GM13976 (cell line): ENCODE measurements around the gene GSG1L.

ENCODE experiments used
- DNase-seq: peaks from one replicate; pipeline ENCODE4 v3.0.0; 2012; ENCODE audit warnings: low spot score
- in situ Hi-C: fragments of 300-500 bp; cut with MboI; formaldehyde crosslinking; loops from one replicate; pipeline ENCODE4 v1.12.0; 2022; ENCODE audit warnings: low sequenced_read_pairs, mixed read lengths, inconsistent platforms; ENCODE audit not compliant: unreplicated experiment
- TF ChIP-seq, protein P1 (sequence below): IDR thresholded peaks from 2 replicates; pipeline ENCODE4 v1.5.1; 2012; ENCODE audit warnings: borderline replicate concordance, mild to moderate bottlenecking; ENCODE audit not compliant: insufficient read depth; ENCODE audit errors: extremely low read depth, missing control alignments, control extremely low read depth

The GSG1L gene

DNA sequence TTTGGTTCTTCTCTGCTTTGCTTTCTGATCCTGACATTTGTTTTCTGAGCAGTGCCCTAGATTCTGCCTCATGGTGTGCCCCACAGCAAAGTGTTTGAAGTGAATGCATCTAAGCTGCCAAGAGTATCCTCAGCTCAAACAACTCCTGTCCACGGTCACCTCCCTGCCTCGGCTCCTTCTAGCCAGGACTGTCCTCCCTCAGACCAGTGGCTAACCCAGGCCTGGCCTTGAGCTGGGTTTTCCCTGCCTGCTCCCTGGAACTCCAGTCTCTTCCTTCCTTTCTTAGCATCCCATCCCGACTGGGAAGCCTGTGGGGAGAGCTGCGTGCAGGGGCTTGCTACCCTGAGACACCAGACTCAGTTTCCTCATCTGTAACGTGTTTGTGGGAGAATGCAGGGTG lies 256.5 kb downstream of the GSG1L start:
- TF ChIP-seq, protein P1, sequence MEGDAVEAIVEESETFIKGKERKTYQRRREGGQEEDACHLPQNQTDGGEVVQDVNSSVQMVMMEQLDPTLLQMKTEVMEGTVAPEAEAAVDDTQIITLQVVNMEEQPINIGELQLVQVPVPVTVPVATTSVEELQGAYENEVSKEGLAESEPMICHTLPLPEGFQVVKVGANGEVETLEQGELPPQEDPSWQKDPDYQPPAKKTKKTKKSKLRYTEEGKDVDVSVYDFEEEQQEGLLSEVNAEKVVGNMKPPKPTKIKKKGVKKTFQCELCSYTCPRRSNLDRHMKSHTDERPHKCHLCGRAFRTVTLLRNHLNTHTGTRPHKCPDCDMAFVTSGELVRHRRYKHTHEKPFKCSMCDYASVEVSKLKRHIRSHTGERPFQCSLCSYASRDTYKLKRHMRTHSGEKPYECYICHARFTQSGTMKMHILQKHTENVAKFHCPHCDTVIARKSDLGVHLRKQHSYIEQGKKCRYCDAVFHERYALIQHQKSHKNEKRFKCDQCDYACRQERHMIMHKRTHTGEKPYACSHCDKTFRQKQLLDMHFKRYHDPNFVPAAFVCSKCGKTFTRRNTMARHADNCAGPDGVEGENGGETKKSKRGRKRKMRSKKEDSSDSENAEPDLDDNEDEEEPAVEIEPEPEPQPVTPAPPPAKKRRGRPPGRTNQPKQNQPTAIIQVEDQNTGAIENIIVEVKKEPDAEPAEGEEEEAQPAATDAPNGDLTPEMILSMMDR, result no peak
- DNase-seq, result no peak
- in situ Hi-C loops, result no loop called here

DNA sequence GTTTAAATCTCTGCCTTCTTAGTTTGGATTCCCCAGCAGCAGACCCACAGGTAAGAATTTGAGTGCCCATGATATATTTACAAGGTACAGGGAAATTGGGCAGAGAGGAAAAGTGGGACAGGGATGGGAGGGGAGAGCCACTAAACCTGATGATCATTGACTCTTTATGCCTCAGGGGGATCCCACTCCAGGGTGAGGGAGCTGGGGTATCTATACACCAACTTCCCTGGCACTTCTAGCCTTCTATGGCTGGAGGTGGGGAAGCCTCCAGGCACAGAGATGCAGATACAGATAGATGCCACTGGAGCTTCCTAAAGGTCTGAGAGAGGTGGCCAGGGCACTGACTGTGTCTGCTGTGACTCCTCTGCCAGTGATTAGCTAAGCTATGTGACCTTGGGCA lies 257.1 kb downstream of the GSG1L start:
- TF ChIP-seq, protein P1, result no peak
- in situ Hi-C loops, result no loop called here
- no peak for DNase-seq

DNA sequence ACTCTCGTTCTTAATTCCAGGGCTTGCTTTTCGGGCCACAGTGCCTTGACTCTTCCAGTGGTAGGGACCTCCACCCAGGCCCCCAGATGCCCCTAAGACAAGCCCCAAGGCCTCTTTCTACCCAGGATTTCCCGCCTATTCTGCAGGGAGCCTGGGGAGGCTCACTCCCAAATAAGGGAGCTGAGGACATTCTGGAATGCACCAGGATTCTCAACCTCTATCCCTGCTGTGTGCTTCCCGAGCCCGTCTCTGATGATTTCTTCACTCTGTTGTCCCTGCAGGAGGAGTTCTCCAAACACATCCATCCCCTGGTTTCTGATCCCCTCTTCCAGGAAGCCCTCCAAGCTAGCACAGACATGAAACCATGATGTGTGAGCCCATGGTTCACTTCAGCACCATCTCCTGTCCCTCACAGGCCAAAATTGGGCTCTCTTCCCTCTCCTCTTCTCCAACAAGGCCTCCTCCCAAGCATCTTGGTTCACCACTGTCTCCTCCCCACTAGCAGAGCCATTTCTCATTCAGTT lies 257.6 kb downstream of the GSG1L start:
- in situ Hi-C loops, result no loop called here
- TF ChIP-seq, protein P1, result no peak
- no peak for DNase-seq

DNA sequence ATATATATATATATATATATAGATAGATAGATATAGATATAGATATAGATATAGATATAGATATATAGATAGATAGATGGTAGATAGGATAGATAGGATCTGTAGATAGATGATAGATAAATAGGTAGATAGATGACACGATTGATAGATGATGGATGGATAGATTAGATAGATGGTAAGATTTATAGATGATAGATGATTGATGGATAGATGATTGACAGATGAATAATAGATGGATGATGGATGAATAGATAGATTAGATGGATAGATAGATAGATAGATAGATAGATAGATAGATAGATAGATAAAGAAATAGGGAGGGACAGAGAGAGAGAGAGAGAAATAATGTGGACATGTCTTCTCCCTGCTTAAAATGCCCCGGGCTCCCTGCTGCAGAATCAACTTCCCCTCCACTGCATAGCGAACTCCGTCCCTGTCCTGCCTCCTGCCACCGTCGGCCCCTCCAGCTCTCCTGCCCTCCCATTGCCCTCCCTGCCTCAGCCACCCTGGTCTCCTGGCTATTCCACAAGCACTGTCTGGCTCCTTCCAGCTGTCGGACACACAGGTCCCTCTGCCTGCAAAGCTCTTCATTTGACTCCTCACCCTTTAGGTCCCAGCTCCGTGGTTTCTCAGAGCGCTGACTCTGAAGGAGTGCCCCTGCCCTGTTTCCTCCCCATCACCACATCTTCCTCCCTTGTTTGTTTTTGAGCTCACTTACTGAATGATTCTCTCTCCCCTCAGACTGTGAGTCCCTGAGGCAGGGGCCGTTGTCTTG lies 259.6 kb downstream of the GSG1L start:
- DNase-seq, result no peak
- TF ChIP-seq, protein P1, result no peak
- in situ Hi-C loops, result no loop called here

DNA sequence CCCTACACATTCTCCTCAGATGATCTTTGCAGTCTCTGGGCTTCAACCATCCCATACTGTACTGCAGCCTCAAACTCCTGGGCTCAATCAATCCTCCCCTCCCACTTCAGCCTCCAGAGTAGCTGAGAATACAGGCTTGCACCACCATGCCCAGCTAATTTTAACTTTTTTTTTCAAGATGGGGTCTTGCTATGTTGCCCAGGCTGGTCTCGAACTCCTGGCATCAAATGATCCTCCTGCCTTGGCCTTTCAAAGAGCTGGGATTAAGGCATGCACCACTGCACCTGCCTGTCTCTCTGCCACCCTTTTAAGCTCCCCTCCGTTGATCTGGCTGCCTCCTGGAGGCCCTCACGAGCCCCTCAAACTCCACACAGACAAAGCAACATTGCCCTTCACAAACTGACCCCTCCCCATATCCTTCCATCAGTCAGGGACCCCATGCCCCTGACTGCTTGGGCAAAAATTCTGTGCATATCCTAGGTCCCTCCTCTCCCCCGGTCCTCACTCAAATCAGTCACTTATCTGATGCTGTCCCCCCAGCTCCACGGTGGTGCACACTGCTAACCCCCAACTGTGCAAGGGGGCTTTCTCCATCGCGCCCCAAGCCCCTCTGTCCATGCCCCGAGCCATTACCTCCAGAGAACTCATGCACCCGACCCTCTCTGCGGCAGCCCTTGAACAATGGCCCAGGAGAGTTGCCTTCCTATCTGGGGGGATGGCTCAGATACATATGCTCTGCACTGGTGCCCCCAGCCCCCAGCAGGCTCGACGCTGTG lies 260.7 kb downstream of the GSG1L start:
- TF ChIP-seq, protein P1, result no peak
- DNase-seq, result no peak
- in situ Hi-C loops, result no loop called here

DNA sequence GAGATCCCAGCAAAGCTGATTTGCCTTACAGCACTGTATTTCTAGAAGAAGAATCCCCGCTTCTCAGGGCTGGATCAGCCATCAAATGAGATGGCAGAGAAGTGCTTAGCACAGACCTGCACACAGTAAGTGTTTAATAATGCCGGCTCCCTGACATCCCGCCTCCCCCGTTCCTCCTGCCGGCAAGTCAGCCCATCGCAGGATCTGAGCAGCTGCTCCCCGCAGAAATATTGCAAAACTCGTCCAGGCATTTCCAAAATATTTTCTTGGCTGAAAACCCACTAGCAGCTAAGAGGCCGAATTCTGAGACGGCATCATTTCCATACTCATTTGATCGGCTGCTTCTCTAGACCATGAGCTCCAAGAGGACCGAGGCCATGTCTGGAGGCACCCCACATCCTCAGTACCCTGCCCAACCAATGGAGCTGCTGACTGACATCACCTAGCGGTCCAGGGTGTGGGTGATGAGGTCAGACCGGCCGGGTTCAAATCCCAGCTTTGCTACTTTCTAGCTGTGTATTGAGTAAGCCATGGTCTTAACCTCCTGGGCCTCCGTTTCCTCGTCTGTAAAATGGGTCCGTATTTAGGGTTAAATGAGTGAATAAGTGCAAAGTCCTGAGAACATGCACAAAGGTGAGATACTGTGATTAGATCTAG lies 262.1 kb downstream of the GSG1L start:
- DNase-seq, result no peak
- in situ Hi-C loops, result no loop called here
- TF ChIP-seq, protein P1, result no peak
